Mammary epithelial cell (primary cell): ENCODE data around the gene TTC17.

Experiments
- EZH2 ChIP-seq: IDR thresholded peaks from 2 replicates; pipeline ENCODE4 v1.6.1; 2012; ENCODE audit warnings: low read length, inconsistent platforms, borderline replicate concordance
- TF ChIP-seq, protein P1 (sequence below), 2 donors: IDR thresholded peaks in 1 of 2; conservative IDR thresholded peaks in 1 of 2; 2 replicates each; pipeline ENCODE4 v1.5.1; 2011 to 2012; ENCODE audit warnings: inconsistent platforms in 2 of 2, low read length in 2 of 2, mild to moderate bottlenecking in 2 of 2, control low read depth in 1 of 2, low read depth in 1 of 2; ENCODE audit not compliant: insufficient read depth in 1 of 2; ENCODE audit errors: extremely low read depth in 1 of 2

DNA sequence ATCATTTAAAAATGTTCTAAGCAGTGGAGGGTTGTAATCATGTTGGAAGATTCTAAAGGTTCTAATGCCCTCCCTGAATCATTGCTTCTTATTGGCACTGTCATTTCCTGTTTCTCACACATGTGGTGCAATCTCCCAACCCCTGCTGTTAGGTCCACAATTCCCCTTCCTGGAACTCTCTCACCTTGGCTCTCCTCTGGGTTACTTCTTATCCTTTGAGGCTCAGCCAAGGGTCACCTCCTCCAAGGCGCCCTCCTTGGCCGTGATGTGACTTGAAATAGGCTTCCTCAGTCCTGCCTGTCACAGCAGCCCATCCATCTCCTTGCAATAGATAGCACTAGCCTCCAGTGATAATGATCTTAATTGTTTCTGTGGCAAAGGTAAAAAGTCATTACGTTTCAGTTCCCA lies 149.8 kb downstream of the TTC17 start:
- TF ChIP-seq, protein P1, sequence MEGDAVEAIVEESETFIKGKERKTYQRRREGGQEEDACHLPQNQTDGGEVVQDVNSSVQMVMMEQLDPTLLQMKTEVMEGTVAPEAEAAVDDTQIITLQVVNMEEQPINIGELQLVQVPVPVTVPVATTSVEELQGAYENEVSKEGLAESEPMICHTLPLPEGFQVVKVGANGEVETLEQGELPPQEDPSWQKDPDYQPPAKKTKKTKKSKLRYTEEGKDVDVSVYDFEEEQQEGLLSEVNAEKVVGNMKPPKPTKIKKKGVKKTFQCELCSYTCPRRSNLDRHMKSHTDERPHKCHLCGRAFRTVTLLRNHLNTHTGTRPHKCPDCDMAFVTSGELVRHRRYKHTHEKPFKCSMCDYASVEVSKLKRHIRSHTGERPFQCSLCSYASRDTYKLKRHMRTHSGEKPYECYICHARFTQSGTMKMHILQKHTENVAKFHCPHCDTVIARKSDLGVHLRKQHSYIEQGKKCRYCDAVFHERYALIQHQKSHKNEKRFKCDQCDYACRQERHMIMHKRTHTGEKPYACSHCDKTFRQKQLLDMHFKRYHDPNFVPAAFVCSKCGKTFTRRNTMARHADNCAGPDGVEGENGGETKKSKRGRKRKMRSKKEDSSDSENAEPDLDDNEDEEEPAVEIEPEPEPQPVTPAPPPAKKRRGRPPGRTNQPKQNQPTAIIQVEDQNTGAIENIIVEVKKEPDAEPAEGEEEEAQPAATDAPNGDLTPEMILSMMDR (conservative IDR thresholded peaks at IDR 0.05 in 1 of 2, IDR thresholded peaks at IDR 0.05 in 1 of 2; ENCODE audit: extremely low read depth in 1 of 2, insufficient read depth in 1 of 2, low read depth in 1 of 2, low read length in 2 of 2): no peak
- no peak for TF ChIP-seq EZH2
